Sigmoid colon (tissue), 4 donors: ENCODE measurements around the gene FAM221A.

Source experiments
- EP300 ChIP-seq, 4 donors: sonication (generic); formaldehyde crosslinking; IDR thresholded peaks; one replicate each; pipeline ENCODE4 v1.6.1; 2017; ENCODE audit warnings: antibody characterized with exemption in 4 of 4
- POLR2A ChIP-seq, 2 donors: fragments of 450-650 bp; IDR thresholded peaks; one replicate each; pipeline ENCODE4 v1.6.1; 2016; ENCODE audit warnings: antibody characterized with exemption in 2 of 2, mild to moderate bottlenecking in 2 of 2, moderate library complexity in 2 of 2
- TF ChIP-seq, protein P1 (sequence below), 4 experiments: fragments of 450-650 bp in 3 of 4; fragments of 200-600 bp in 1 of 4; IDR thresholded peaks; one replicate each; pipeline ENCODE4 v1.5.1; 2016 to 2019; ENCODE audit warnings: antibody characterized with exemption in 4 of 4, mild to moderate bottlenecking in 3 of 4, moderate library complexity in 2 of 4

DNA sequence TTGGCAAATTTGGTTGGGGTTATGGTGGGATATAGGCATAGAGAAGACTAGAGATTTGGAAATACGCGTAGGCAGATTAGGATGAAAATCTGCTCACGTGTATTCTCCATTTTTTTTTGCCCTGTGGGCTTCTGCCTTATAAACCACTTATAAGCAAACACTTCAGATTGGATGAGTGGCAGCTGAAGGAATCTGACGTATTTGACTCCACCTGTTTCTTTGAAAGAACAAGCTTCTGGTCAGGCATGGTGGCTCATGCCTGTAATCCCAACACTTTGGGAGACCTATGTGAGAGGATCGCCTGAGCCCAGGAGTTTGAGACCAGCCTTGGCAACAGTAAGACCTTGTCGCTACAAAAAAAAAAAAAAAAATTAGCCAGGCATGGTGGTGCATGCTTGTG is 35.1 kb downstream of the FAM221A start:
- TF ChIP-seq, protein P1, sequence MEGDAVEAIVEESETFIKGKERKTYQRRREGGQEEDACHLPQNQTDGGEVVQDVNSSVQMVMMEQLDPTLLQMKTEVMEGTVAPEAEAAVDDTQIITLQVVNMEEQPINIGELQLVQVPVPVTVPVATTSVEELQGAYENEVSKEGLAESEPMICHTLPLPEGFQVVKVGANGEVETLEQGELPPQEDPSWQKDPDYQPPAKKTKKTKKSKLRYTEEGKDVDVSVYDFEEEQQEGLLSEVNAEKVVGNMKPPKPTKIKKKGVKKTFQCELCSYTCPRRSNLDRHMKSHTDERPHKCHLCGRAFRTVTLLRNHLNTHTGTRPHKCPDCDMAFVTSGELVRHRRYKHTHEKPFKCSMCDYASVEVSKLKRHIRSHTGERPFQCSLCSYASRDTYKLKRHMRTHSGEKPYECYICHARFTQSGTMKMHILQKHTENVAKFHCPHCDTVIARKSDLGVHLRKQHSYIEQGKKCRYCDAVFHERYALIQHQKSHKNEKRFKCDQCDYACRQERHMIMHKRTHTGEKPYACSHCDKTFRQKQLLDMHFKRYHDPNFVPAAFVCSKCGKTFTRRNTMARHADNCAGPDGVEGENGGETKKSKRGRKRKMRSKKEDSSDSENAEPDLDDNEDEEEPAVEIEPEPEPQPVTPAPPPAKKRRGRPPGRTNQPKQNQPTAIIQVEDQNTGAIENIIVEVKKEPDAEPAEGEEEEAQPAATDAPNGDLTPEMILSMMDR (IDR thresholded peaks at IDR 0.05) = no peak
- TF ChIP-seq POLR2A (IDR thresholded peaks at IDR 0.05) (no peak), EP300 (IDR thresholded peaks at IDR 0.05) (no peak)
